HEK293T (cell line): Measurements from ENCODE around the gene TRRAP.

Experiments used
- ARNT ChIP-seq: fragments of 450-650 bp; IDR thresholded peaks from 2 replicates; pipeline ENCODE4 v1.6.1; 2017; ENCODE audit warnings: mild to moderate bottlenecking
- BHLHE40 ChIP-seq: fragments of 450-650 bp; IDR thresholded peaks from 2 replicates; pipeline ENCODE4 v1.6.1; 2016; ENCODE audit warnings: mild to moderate bottlenecking, moderate library complexity, borderline replicate concordance
- ELF4 ChIP-seq: fragments of 450-650 bp; IDR thresholded peaks from 2 replicates; pipeline ENCODE4 v1.6.1; 2017; ENCODE audit warnings: antibody characterized with exemption
- FOXA1 ChIP-seq: fragments of 450-650 bp; IDR thresholded peaks from 2 replicates; pipeline ENCODE4 v1.6.1; 2016; ENCODE audit warnings: mild to moderate bottlenecking
- FOXM1 ChIP-seq: fragments of 450-650 bp; IDR thresholded peaks from 2 replicates; pipeline ENCODE4 v1.6.1; 2017; ENCODE audit warnings: mild to moderate bottlenecking, borderline replicate concordance
- HDGF ChIP-seq: fragments of 450-650 bp; IDR thresholded peaks from 2 replicates; pipeline ENCODE4 v1.6.1; 2017; ENCODE audit warnings: antibody characterized with exemption, borderline replicate concordance
- NFRKB ChIP-seq: fragments of 450-650 bp; IDR thresholded peaks from 2 replicates; pipeline ENCODE4 v1.6.1; 2016; ENCODE audit warnings: mild to moderate bottlenecking, moderate library complexity
- SP1 ChIP-seq: fragments of 450-650 bp; IDR thresholded peaks from 2 replicates; pipeline ENCODE4 v1.6.1; 2017
- SUZ12 ChIP-seq: fragments of 450-650 bp; IDR thresholded peaks from 2 replicates; pipeline ENCODE4 v1.6.1; 2016; ENCODE audit warnings: mild to moderate bottlenecking
- TARDBP ChIP-seq: fragments of 450-650 bp; IDR thresholded peaks from 2 replicates; pipeline ENCODE4 v1.6.1; 2016

DNA sequence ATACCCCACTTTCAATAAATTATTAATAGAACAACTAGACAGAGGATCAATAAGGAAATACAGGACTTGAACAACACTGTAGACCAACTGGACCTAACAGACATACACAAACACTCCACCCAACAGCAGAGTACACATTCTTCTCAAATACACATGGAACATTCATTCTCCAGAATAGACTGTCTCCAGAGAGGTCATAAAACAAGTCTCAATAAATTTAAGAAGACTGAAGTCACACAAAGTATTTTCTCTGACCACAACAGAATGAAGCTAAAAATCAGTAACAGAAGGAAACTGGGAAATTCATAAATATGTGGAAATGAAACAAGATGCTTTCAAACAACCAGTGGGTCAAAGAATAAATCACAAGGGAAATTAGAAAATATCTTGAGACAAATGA lies 145.7 kb downstream of the TRRAP start:
- TF ChIP-seq TARDBP (no peak), SUZ12 (no peak), HDGF (no peak), FOXA1 (no peak), ELF4 (no peak), BHLHE40 (no peak), NFRKB (no peak), SP1 (no peak), ARNT (no peak), FOXM1 (no peak)
